ENCODE data around the gene UBL3.

UBL3 gene

GRCh38 chr13:29805994-29806979 is 44.1 kb downstream of the UBL3 start:
- DNase-seq: no peak

- no peak for DNase-seq
Measured at GRCh38 chr13:29803221-29803620, 47.2 kb downstream of the UBL3 start.

DNA sequence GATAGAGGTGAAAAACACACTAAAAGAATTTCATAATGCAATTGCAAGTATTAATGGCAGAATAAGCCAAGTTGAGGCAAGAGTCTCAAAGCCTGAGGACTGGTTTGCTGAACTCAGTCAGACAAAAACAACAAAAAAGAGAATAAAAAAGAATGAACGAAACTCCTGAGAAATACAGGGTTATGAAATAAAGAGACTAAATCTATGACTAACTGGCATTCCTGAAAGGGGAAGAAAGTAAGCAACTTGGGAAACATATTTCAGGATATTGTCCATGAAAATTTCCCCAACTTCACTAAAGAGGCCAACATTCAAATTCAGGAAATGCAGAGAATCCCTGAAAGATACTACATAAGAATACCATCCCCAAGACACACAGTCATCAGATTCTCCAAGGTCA is 47.8 kb downstream of the UBL3 start:
- DNase-seq: no peak

DNA sequence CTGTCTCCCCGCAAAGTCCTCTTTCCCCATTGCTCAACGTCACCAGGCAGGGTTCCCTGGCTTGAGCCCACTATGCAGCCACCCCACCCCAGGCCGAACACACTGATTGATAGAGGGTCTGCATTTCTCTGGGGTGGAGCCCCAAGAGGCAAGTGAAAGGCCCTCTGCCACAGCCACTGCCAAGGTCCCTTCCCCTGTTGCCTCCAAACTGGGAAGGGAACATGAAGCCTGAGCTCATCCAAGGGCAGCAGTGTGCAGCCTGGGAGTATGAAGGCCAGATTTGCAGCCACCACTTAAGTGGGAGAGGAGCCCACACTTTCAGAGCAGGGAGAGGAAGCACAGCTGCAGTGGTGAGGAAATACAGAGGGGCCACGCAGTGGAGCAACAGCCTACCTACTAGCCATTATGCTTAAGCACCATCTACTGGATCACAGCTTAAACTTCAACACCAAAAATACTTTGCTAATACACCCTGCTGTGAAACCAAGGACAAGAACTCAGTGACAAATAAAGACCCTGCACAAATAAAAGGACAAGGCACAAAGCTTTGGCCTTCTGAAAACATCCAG is 48.6 kb downstream of the UBL3 start:
- no peak for DNase-seq

DNA sequence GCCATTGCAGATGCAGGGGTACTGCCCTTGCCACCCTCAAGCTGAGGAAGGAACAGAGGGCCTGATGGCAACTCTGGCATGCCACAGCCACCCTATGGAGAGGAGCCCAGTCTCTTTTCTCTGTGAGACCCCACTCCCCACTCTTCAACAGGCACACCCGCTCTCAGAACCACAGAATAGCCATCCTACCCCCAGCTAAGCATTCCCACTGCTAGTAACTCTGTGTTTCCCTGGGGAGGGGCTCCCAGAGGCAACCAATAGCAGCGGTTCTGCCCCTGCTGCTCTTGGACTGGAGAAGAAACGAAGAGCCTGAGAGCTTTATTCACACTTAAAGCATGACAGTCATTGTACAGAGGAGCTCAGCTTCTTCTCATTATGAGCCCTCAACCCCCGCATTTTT is 49.3 kb downstream of the UBL3 start:
- no peak for DNase-seq

DNA sequence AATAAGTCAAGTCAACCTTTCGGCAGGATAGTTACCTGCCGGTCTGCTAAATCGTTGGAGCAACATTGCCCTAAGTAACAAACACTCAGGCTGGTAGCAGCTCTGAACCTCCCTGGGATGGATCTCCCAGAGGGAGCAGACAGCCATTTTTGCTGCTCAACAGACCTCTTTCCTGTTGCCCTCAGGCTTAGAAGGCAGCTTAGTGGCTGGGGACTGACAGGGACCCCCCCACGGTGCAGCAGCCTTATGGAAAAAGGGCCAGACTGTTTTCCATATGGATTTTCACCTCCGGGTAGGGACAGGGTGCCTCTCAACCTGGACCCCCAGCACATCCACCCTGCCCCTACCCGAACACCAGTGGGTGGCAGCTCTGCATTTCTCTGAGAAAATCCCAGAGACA is 49.7 kb downstream of the UBL3 start:
- no peak for DNase-seq

- no peak for DNase-seq
Measured at GRCh38 chr13:29799041-29799440, 51.4 kb downstream of the UBL3 start.

GRCh38 chr13:29791997-29792780 is 58.2 kb downstream of the UBL3 start:
- no peak for DNase-seq

DNA sequence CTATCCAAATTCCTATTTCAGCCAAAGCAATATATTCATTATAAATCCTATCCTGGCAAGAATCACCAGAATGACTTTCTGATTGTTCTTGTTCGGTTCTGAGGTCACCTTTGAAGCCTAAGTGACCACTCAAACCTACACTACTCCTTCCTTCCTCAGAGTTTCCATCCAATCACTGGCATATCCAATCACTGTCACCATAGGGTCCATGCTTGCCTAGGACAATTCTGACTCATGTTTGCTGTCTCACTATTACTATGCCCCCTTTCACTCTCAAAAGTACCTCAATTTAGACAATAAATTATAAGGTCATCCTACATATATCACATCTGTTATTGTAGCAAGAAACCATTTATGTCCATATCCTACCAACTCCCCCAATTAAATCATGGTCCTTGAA is 58.9 kb downstream of the UBL3 start:
- DNase-seq: no peak

GRCh38 chr13:29786698-29787097 is 63.7 kb downstream of the UBL3 start:
- no peak for DNase-seq

DNA sequence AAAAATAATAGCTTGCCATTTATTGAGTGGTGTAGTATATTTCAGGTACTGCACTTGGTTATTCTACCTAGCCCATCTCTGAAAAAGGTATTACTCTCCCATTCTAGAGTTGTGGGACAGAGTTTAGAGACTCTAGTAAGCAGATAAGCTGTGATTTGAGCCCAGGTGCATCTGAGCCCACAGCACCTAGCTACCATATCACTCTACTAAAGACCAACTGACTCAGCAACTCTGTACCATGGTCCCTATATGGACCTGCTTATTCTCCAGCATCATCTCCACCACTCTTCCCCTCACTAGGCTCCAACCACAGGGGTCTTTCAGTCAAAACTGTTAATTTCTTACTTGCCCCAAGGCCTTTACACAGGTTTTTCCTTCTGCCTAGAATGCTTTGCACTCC is 64.4 kb downstream of the UBL3 start:
- no peak for DNase-seq

GRCh38 chr13:29782798-29783197 is 67.6 kb downstream of the UBL3 start:
- no peak for DNase-seq

GRCh38 chr13:29774830-29775229 is 75.6 kb downstream of the UBL3 start:
- DNase-seq: no peak

DNA sequence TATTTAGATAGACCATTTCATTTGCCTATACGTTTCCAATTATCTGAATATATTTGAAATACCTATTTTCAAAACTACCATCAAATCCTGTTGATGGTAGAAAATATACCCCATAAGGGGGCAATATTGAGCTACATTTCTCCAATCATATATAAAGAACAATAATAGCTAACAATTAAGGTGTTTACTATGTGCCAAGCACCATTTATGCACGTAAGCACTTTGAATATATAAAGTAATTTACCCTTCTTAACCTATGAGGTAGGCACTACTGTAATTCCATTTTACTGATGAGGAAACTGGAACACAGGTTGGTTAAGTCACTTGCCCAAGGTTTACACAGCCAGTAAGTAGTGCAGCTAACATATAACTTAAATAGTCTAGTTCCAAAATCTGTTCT is 79.2 kb downstream of the UBL3 start:
- DNase-seq: peak; percentile 64

DNA sequence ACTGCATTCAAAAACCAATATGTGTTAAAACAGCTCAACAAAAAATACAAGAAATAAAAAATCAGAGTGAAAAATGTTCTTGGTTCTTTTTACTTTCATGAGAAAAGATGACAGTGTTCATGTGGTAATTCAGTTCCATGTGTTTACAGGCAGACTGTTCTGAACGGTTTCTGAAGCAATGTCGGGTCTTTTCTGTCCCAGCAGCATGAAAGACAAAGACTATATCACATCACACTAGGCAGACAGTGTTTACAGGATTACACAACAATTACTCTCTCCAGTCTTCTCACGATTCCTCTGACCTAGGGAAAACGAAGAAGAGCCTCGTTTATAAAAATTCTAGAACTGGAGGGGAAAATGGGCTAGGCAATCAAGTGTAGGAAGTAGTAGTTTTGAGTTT is 83.4 kb downstream of the UBL3 start:
- no peak for DNase-seq

DNA sequence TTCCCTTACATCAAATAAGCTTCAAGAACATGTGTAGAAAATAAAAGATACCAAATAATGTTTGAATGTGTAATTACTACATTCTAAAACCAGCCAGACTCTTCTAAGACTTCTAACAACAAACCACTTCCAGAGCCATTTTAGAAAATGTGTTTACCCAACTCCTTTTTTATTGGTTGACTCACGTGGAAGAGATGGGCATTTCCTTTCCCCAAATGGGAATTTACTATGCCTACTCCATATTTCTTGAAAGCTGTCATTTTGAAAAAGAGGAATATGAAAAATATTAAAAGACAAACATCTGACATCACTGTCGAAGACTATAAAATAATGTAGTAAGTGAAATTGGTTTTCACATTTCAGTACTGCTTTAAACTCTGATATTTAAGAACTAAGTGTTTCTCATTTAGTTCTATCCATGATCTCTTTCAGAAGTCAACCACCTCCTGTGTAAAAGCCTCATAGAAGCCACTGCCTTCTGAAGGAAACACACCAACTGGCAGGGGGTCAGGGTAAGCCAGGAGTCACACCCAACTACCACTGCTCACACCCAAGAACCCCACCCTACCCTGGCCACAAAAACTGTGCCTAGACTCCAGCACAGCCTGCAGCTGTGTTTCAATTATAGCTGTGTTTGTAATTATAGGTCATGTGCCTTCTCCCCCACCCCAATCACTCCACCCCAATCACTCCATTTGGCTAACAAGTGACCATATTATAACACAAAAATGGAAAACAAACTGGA is 86.8 kb downstream of the UBL3 start:
- peak; percentile 2 for DNase-seq

GRCh38 chr13:29761815-29762214 is 88.6 kb downstream of the UBL3 start:
- no peak for DNase-seq

GRCh38 chr13:29761160-29761559 is 89.3 kb downstream of the UBL3 start:
- no peak for DNase-seq

GRCh38 chr13:29760544-29760943 is 89.9 kb downstream of the UBL3 start:
- no peak for DNase-seq

DNA sequence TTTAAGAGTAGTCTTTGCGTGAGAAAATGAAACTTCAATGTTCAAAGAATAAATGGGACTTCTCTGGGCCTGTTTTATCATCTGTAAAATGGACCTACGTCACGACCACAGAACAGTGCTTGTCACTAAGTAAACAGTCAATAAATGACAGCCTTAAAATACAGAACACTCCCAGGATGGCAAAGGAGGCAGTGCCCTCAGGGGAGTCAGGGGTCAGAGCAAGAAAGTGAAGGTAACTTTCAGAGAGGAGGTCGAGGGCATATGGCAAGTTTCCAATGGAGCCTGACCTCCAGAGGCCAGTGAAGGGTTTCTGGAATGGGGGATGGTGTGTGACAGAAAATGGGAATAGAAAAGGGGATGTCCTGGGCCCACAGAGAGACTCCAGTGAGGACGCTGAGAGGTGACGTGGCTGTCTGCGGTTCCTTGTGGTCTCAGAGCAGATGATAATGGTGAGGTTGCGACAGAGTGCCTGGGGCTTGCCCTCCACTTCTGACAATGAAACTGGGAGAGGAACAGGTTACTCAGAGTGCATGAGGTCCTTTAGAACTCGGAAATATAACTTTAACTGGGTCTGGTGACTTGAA is 91.8 kb downstream of the UBL3 start:
- peak; percentile 50 for DNase-seq

DNA sequence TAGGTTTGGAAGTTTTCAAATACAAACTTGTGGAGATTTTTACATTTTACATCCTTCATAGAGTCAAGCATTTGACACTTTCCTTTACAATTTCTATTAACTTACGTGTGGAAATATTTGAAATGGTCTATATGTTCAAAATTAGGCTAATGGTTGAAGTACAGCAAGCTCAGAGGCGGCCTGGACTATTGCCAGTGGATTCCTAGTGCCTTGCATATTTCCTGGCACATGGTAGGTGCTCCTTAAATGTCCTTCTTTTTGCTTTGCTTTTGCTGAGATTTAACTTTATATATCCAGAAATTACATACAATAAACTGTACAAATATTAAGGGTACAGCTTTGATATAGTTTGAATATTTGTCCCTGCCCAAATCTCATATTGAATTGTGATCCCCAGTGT is 93.9 kb downstream of the UBL3 start:
- no peak for DNase-seq

GRCh38 chr13:29754473-29754806 is 96.0 kb downstream of the UBL3 start:
- no peak for DNase-seq

Measured in CD4-positive, alpha-beta T cell treated with Interleukin-12 subunit alpha and Interleukin-12 subunit beta, for 1 hour (primary cell).